Measurements from ENCODE around the gene CRTC1.

Gene CRTC1

GRCh38 chr19:18683109-18683957, at the start of gene CRTC1:
CRTC1 (plus strand) TSS chr19:18683680; CDS start chr19:18683703, 23 bp downstream.
- peak; percentile 94 for DNase-seq (ENCODE audit: extremely low spot score, insufficient read length, low read depth)
- peak; percentile 81 for FAIRE-seq

DNA sequence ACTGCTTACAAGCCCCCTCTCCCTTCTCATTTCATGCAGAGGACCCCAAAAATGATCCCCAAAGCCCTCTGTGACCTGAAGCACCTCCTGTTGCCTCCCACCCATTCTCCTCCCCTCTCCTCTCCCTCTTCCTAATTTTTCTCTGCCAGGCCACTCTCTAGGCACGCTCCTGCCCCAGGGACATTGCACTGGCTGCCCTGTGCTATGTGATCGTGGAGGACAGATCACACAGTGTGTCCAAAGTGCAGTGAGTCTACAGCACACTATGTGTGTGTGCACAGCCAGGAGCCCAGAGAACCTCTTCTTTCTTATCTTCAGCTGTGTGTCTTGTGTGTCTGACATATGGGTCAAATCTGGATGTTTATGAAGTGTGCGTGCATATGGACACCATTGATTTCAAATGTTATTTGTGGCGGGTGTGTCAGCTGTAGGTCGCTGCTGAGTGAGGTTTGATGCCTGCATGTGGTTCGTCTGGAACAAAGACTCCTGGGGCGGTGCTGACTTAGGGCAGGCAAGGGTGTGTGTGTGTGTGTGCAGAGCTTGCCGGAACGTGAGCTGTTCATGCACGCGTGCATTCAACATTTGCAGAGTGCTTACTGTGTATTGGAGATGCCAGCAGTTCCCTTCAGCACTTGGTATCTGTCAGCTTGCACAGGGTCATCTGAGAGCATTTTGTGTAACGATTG, 48.7 kb upstream of the CRTC1 start:
- FAIRE-seq (no peak), DNase-seq (ENCODE audit: extremely low spot score, insufficient read length, low read depth) (no peak)

DNA sequence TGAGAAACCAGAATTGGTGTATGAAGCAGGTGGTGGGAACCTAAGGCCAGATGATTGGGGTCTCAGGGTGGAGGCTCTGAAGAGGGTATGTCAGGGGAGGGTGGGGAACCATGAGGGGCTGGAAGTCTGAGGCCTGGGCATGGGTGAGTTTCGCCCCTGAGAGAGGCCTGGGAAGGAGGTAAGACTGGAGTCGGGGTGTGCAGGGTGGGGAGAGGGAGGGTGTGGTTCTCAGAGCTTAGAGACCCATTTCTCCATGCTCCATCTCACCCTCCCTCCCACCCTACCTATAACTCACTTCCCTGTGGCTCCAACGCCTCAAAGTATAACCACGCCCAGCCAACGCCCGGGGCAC, 47.7 kb upstream of the CRTC1 start:
- no peak for DNase-seq (ENCODE audit: extremely low spot score, insufficient read length, low read depth)
- no peak for FAIRE-seq

DNA sequence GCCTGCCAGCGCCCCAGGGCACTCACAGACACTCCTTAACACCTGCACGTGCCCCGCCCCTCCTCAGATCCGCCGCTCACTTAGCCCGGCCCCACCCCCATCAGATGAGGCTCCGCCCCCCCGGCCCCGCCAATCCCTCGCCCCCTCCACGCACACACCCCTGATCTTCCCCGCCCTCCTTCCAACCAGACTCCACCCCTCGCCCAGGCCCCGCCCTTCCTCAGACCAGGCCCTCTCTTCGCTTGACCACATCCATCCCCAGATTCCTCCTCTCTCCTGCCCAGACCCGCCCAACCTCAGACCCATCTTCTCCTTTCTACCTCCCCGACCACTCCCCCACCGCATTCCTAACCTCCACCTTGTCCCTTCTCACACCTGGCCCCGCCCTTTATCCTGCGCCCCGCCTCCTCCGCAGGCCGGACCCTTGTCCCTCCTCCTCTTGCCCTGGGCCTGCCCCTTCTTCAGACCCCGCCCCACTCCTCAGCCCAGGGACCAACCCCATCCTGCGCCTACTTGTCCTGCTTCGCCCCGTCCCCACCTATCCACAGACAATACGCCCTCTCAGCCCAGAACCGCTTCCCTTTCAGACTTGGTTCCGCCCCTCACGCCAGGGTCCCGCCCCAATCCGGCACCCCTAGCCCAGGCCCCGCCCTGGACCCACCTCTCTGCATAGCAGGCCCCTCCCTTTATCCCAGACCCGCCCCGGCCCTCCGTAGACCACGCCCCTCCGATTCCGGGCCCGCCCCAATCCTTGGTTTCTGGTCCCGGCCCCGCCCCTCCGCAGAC, 47.1 kb upstream of the CRTC1 start:
- FAIRE-seq (peak; percentile 97), DNase-seq (ENCODE audit: extremely low spot score, insufficient read length, low read depth) (peak; percentile 95)

DNA sequence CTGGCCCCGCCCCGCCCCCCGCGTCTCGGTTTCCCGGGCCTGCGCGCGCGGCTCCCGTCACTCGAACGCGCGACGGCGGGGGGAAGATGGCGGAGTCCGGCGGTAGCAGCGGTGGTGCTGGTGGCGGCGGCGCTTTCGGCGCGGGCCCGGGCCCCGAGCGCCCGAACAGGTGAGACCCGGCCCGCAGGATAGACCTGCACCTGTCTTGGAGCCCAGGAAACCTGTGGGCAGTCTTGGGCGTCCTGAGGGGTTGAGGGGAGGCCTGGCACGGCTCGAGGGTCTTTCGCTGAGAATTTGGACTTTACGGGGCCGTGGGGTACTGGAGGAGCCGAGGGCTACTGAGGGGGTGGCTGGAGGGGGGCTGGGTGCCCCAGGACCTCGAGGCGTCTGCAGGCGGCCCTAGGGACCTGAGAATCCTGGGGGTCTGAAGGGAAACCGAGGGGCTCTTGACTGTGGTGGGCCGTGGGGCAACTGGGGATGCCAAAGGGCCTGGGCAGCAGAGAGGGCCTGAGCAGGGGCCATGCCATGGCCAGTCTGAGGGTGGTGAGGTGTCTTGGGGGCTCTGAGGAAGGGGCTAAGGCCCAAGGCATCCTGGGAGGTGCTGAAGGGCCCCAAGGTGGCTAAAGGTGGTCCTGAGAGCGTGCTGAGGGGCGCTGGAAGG, 46.4 kb upstream of the CRTC1 start, which contains the start of gene KLHL26:
Gene KLHL26 (plus strand): TSS at position 60 of the 661 bp plus-strand sequence. CDS start 27 bp downstream, at position 87.
- no peak for FAIRE-seq

DNA sequence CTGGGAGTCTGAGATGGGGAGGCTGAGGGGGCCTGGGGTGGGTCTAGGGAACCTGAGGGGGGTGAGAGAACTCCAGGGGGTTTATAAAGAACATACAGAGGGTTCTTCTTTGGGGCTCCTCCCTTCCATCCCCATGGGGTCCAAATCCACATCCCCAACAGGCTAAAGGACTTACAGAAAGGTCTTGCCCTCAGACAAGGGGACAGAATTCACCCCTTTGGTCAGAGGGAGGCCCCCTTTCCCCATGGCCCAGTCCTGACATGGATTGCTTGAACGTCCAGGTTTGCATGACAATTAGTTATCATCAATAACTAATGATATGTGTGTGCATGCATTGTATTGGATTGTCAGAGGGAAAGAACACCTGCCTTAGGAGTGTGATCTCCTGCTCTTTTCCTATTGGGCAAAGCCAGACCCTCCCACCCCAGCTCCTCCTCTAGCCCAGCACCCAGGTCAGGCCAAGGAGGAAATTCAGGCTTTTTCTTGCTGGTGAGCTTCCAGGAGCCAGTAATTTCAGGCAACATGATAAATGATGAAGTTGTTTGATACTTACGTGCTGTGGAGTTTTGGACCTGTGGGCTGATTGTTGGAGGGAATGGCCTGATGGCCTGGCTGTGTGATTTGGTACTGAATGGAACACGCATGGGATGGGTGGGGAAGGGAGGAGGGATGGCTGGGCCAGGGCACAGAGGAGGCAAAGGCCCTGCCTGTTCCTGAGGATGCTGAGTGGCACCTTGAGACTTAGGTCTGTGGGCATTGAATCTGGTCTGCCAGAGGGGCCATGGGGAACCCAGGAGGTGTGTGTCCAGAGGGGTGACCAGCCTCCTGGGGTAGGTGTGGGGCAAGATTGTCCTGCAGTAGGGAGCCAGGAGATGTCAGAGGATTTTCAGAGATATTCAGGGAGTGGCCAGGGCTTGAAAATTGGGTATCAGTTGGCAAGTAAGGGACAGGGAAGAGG, 45.5 kb upstream of the CRTC1 start:
- no peak for DNase-seq (ENCODE audit: extremely low spot score, insufficient read length, low read depth)
- FAIRE-seq = no peak

More for the DNA sequence above, 46.4 kb upstream of the CRTC1 start, which contains the start of gene KLHL26:
- no peak for DNase-seq (ENCODE audit: extremely low spot score, insufficient read length, low read depth)

GRCh38 chr19:18639706-18640243, 43.7 kb upstream of the CRTC1 start:
- DNase-seq (ENCODE audit: extremely low spot score, insufficient read length, low read depth) = no peak

GRCh38 chr19:18644196-18645034, 39.1 kb upstream of the CRTC1 start:
- FAIRE-seq (peak; percentile 67), DNase-seq (ENCODE audit: extremely low spot score, insufficient read length, low read depth) (no peak)

More at GRCh38 chr19:18639706-18640243, 43.7 kb upstream of the CRTC1 start:
- FAIRE-seq = no peak

- FAIRE-seq (no peak), DNase-seq (ENCODE audit: extremely low spot score, insufficient read length, low read depth) (no peak)
These were observed 38.4 kb upstream of the CRTC1 start for GRCh38 chr19:18645035-18645511.

GRCh38 chr19:18646535-18647370, 36.7 kb upstream of the CRTC1 start:
- FAIRE-seq (no peak), DNase-seq (ENCODE audit: extremely low spot score, insufficient read length, low read depth) (no peak)

- FAIRE-seq = no peak
These were observed 36.1 kb upstream of the CRTC1 start for GRCh38 chr19:18647371-18647767.

DNA sequence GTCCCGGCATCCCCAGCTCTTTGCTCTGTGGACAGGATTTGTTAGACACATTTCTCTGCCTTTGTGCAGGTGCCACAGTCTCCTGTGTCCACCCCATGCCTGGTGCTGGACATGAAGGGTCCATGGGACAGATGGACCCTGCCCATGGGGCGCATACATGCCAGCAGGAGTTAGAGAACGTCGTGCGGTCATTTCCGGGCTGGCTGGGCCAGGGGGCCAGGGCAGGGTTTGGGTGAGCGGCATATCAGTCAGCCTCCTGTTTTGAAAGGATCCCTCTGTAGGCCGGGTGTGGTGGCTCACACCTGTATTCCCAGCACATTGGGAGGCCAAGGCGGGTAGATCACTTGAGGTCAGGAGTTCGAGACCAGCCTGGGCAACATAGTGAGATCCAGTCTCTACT, 35.7 kb upstream of the CRTC1 start:
- FAIRE-seq (no peak), DNase-seq (ENCODE audit: extremely low spot score, insufficient read length, low read depth) (no peak)

More at GRCh38 chr19:18647371-18647767, 36.1 kb upstream of the CRTC1 start:
- DNase-seq (ENCODE audit: extremely low spot score, insufficient read length, low read depth) = no peak

DNA sequence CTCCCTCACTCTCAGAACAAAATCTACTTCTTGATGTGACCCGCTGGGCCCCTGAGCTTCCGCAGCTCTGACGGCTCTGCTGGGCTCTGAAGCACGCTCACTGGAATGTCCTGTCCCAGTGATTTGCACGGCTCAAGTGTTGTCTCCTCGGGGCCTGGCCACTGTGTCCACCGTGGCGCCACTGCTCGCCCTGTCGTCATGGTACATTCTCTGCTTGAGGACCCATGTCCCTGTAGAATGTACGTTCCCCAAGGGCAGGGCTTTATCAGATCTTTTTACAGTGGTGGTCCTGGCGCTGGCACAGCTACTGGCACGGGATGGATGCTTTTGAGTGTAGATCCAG, 34.5 kb upstream of the CRTC1 start:
- FAIRE-seq = peak; percentile 12
- DNase-seq (ENCODE audit: extremely low spot score, insufficient read length, low read depth) = no peak

- DNase-seq (ENCODE audit: extremely low spot score, insufficient read length, low read depth) = peak; percentile 28
- no peak for FAIRE-seq
These were observed 34.0 kb upstream of the CRTC1 start for GRCh38 chr19:18649371-18650020.

- DNase-seq (ENCODE audit: extremely low spot score, insufficient read length, low read depth) (no peak), FAIRE-seq (no peak)
These were observed 33.5 kb upstream of the CRTC1 start for GRCh38 chr19:18650021-18650390.

GRCh38 chr19:18650468-18651041, 32.9 kb upstream of the CRTC1 start:
- DNase-seq (ENCODE audit: extremely low spot score, insufficient read length, low read depth) = no peak
- FAIRE-seq = no peak

Data from GM18507 (cell line).